NCI-H460 (cell line): Measurements from ENCODE around the gene TOE1. TPM values are rescaled to one million over a fixed set of nuclear protein-coding genes. Genes with fewer than 3 reads are reported as not detected.
A peak's percentile ranks its signal among the peaks of the same experiment; 100 is the strongest.
"Not testable (repeated sequence)": the region's sequence is repeated elsewhere in the genome, so short reads cannot be mapped to it uniquely, and the experiment has no call there.

Experiments
- DNase-seq: peaks from one replicate; pipeline ENCODE4 v3.0.0-alpha.2; 2016; ENCODE audit warnings: low read depth; ENCODE audit errors: extremely low read depth
- total RNA-seq: library from RNA; depleted of rRNA; stranded (reverse); fragments of >200 nt; shearing (Covaris generic); gene quantifications from 2 replicates; pipeline ENCODE4 v1.2.3, GENCODE V29; 2014

TOE1 gene
- total RNA-seq, 1 experiment from 2014 or later: 7.7 TPM

DNA sequence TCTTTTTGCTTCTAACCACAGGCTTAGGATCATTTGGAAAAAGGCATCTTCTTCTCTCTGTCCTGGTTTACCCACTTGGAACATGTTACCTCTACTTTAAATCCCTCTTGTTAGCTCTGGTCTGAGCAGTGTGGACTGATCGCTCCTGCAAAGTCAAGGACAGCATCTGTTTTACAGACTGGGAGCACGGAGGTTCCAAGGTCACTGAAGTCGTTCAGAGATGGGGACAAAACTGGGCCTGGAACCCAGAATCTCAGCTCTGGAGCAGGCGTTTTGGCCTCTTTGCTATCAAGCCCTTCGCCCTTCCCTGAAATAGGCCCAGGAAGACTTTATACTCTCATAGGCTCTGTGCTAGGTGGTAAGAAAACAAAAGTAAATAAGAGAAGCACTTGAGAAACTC, 11.5 kb downstream of the TOE1 start:
- DNase-seq: no peak

GRCh38 chr1:45353685-45354084, 13.7 kb downstream of the TOE1 start:
- DNase-seq: no peak

- no peak for DNase-seq
Measured at GRCh38 chr1:45354838-45355237, 14.9 kb downstream of the TOE1 start.

- no peak for DNase-seq
Measured at GRCh38 chr1:45355683-45356082, 15.7 kb downstream of the TOE1 start.

- DNase-seq: no peak
Measured at GRCh38 chr1:45356186-45356585, 16.2 kb downstream of the TOE1 start.

- peak; percentile 38 for DNase-seq
Measured at GRCh38 chr1:45359882-45360513, 20.0 kb downstream of the TOE1 start.

GRCh38 chr1:45360981-45361380, 21.0 kb downstream of the TOE1 start:
- not testable (repeated sequence) for DNase-seq

GRCh38 chr1:45364294-45364693, 24.3 kb downstream of the TOE1 start:
- no peak for DNase-seq

DNA sequence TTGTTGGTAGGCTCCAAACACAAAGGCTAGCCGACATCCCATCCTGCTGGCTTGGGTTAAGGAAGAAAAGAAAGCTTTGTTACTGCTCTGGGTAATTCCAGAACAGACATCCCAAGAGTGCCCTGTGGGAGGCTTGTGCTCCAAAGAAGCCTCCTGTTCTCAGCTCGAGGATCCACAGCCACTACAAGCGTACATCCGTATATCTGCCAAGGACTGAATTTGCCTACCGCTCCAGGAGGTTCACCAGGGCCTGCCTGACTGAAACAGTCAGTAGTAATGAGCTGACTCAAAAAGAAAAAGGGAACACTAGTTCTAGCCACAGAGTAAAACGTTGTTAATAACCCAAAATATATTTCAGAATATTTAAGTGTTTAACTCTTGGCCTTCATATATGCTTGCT, 25.1 kb downstream of the TOE1 start:
- DNase-seq: no peak

DNA sequence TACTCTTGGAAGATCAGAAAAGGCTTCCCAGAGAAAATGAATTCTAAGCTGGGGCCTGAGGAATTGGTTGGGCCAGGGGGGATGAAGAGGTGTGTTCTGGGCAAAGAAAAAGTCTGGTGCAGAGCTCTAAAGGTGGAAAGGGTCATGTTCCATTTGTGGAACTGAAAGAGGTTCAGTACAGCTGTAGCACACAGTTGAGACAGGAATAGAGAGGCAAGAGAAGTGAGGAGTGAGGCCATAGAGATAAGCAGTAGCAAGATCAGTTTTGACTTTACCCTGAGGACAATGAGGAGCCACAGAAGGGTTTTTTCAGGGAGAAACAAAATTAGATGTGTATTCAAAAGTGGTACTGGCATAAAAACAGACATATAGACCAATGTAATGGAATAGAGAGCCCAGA, 30.6 kb downstream of the TOE1 start:
- no peak for DNase-seq

- DNase-seq: no peak
Measured at GRCh38 chr1:45373573-45373972, 33.6 kb downstream of the TOE1 start.

DNA sequence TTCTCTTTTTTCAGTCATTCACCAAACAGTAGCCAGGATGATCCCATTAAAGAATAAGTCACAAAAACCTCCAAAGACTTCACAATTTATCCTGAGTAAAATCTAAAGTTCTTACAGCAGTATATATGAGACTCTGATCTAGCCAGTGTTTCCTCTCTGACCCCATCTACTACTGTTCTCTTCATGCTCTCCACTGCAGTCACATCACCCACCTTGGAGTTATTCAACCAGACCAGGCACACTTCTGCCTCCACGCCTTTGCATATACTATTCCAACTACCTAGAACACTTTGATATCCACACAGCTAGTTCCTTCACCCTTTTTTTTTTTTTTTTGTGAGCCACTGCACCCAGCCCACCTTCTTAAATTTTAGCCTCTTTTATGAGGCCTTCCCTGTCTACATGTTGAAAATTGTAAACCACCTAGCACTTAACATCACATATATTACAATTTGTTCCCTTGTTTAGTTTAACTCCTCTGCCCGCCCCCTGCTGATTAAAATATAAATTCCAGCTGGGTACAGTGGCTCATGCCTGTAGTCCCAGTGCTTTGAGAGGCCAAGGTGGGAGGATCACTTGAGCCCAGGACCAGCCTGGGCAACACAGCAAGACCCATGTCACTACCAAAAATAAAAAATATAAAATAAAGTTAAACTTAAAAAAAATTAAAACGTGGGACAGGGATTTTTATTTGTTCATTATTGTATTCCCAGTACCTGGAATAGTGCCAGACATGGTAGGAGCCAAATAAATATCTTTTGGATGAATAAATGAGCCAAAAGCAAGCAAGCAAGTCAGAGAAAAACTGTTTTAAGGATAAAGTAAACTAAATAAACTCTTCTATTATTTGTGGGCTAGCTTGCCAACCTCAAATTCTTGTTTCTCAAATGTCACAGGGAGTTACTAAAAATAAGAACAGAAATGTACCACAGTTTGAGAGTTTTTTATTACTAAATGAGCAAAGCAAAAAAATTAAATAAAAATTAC, 35.4 kb downstream of the TOE1 start:
- no peak for DNase-seq

- DNase-seq: no peak
Measured at GRCh38 chr1:45378184-45378583, 38.2 kb downstream of the TOE1 start.

GRCh38 chr1:45379524-45379923, 39.6 kb downstream of the TOE1 start:
- DNase-seq: no peak

GRCh38 chr1:45380125-45380524, 40.2 kb downstream of the TOE1 start:
- DNase-seq: no peak

DNA sequence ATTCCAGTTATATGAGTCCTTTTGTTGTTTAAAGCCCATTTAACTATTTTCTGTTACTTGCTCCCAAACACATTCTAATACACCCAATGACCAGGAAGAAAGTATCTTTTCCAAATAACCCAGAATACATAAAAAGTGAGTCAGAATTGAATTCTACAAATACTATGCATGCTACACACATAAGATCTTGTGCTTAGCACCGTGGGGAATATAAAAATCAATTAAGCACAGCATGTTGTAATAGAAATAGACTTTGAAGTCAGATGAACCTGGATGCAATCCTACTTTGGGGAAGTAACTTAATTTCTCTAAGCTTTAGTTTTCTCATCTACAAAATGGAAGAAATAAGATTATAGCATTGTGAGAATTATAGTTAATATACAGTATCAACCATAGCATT, 40.8 kb downstream of the TOE1 start:
- DNase-seq: no peak

DNA sequence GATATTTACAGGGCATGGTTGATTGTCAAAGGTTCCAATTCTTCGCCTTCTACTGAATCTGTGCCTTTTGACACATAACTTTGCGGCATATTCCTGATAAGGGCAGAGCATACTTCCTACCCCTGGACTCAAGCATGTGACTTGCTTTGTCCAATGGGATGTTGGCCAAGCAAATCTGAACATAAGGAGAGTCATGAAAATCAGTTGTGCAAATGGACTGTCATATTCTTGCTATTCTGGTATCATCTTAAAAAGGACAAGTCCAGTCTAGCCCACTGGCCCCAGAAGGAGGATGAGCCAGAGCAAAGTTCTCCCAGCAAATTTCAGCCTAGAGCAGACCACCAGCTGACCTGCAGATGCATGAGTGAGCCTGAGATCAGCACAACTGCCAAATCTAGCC, 41.3 kb downstream of the TOE1 start:
- no peak for DNase-seq

GRCh38 chr1:45383191-45383590, 43.2 kb downstream of the TOE1 start:
- no peak for DNase-seq

DNA sequence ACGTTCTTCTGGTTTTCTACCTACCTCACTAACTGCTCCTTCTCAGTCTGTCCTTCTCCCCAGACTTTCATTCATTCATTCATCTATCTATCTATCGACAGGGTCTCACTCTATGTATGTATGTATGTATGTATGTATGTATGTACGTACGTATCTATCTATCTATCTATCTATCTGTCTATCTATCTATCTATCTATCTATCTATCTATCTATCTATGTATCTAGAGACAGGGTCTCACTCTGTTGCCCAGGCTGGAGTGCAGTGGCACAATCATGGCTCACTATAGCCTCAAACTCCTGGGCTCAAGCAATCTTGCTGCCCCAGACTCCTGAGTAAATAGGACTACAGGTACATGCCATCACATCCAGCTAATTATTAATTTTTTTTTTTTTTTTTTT, 44.2 kb downstream of the TOE1 start:
- DNase-seq: not testable (repeated sequence)

- no peak for DNase-seq
Measured at GRCh38 chr1:45385302-45385701, 45.3 kb downstream of the TOE1 start.

GRCh38 chr1:45386219-45386618, 46.2 kb downstream of the TOE1 start:
- DNase-seq: no peak
